K562 (cell line): Measurements from ENCODE around the gene STT3B. TPM values are rescaled to one million over a fixed set of nuclear protein-coding genes. Genes with fewer than 3 reads are reported as not detected.

Source experiments
- ATAC-seq: fragments of 200-7000 bp; cut with Tn5 transposase; 3 replicates; pipeline ENCODE4 v1.9.1; 2020; ENCODE audit warnings: moderate library complexity
- BruUV-seq: library from RNA; stranded (reverse); fragments of 400-500 nt; replicated peaks from 2 replicates; lab custom pipeline; 2021; lab: Mats Ljungman, UMichigan
- CTCF ChIA-PET: fragments of 300-600 bp; formaldehyde crosslinking; extraction: SDS; loops from one replicate; lab custom pipeline; 2021; ENCODE audit warnings: low intra/inter-chr PET ratio; lab: Yijun Ruan, JAX
- POLR2A ChIA-PET: fragments of 300-600, 350-650 bp; sonication (Branson Sonifier 250); formaldehyde crosslinking; extraction: SDS; loops from one replicate; lab custom pipeline; 2021; ENCODE audit warnings: antibody characterized with exemption, inconsistent platforms; lab: Yijun Ruan, JAX
- DNase-seq, 4 experiments: peaks; one replicate each; pipeline versions ENCODE4 v3.0.0 to v3.0.0-alpha.2; 2011 to 2018; ENCODE audit warnings: low spot score in 3 of 4, mixed read lengths in 3 of 4; ENCODE audit errors: extremely low read depth in 1 of 4
- FAIRE-seq: peaks from 2 replicates; lab custom pipeline; 2011; peaks lifted over from hg19 to GRCh38; lab: Jason Lieb, UNC
- H2AFZ ChIP-seq: 2 replicates; pipeline ENCODE4 v1.6.0; 2011; ENCODE audit warnings: low read depth, low read length, control low read depth, inconsistent platforms
- H3K27ac ChIP-seq: fragments of 200-600 bp; 3 replicates; pipeline ENCODE4 v1.8.0; 2011; ENCODE audit warnings: low read depth, mild to moderate bottlenecking, control low read depth, inconsistent platforms, low read length, moderate library complexity, mixed read lengths; ENCODE audit errors: extremely low read depth
- H3K27me3 ChIP-seq, 2 experiments: fragments of 300-600 bp in 1 of 2; 2 replicates in 1 of 2; 3 replicates in 1 of 2; pipeline versions ENCODE4 v1.6.0 to v1.8.0; 2011; ENCODE audit warnings: inconsistent platforms in 2 of 2, low read length in 2 of 2, mild to moderate bottlenecking in 1 of 2, mixed read lengths in 1 of 2, moderate library complexity in 1 of 2; ENCODE audit not compliant: control insufficient read depth in 2 of 2, insufficient read depth in 2 of 2
- H3K36me3 ChIP-seq: fragments of 300-600 bp; 3 replicates; pipeline ENCODE4 v1.8.0; 2011; ENCODE audit warnings: mild to moderate bottlenecking, low read length, inconsistent platforms; ENCODE audit not compliant: control insufficient read depth, insufficient read depth
- H3K4me1 ChIP-seq, 2 experiments: fragments of 200-600 bp in 1 of 2; replicated peaks in 1 of 2; 2 replicates in 1 of 2; 3 replicates in 1 of 2; pipeline versions ENCODE4 v1.5.1 to v1.8.0; 2011; ENCODE audit warnings: inconsistent platforms in 2 of 2, low read length in 2 of 2, mild to moderate bottlenecking in 1 of 2, mixed read lengths in 1 of 2, moderate library complexity in 1 of 2; ENCODE audit not compliant: control insufficient read depth in 2 of 2, insufficient read depth in 2 of 2
- H3K4me2 ChIP-seq: 2 replicates; pipeline ENCODE4 v1.6.1; 2011; ENCODE audit warnings: low read length, control low read depth, inconsistent platforms, mixed read lengths; ENCODE audit not compliant: insufficient read depth
- H3K4me3 ChIP-seq: fragments of 200-600 bp; sonication (generic), shearing (Covaris generic); 2 replicates; pipeline ENCODE4 v1.5.1; 2016; ENCODE audit warnings: control low read depth, inconsistent platforms
- H3K79me2 ChIP-seq: fragments of 200-600 bp; 3 replicates; pipeline ENCODE4 v1.8.0; 2011; ENCODE audit warnings: low read length, inconsistent platforms; ENCODE audit not compliant: control insufficient read depth, insufficient read depth
- H3K9ac ChIP-seq, 2 experiments: 2 replicates each; pipeline versions ENCODE4 v1.6.0 to v1.6.1; 2011; ENCODE audit warnings: low read depth in 2 of 2, low read length in 2 of 2, control low read depth in 1 of 2, inconsistent platforms in 1 of 2, mild to moderate bottlenecking in 1 of 2, mixed read lengths in 1 of 2; ENCODE audit not compliant: insufficient read depth in 1 of 2
- H3K9me1 ChIP-seq: one replicate; pipeline ENCODE4 v1.6.0; 2011; ENCODE audit warnings: inconsistent platforms, mild to moderate bottlenecking, low read length, moderate library complexity; ENCODE audit not compliant: control insufficient read depth, insufficient read depth
- H3K9me3 ChIP-seq: replicated peaks from 2 replicates; pipeline ENCODE4 v1.5.1; 2011; ENCODE audit warnings: low read depth, low read length, inconsistent platforms; ENCODE audit not compliant: control insufficient read depth, insufficient read depth
- H4K20me1 ChIP-seq: replicated peaks from 2 replicates; pipeline ENCODE4 v1.6.1; 2011; ENCODE audit warnings: low read length, inconsistent platforms, mixed read lengths; ENCODE audit not compliant: control insufficient read depth, insufficient read depth
- CREM ChIP-seq: IDR thresholded peaks from 2 replicates; pipeline ENCODE4 v1.6.1; 2014; ENCODE audit warnings: antibody characterized with exemption, low read depth
- KAT7 ChIP-seq: sonication (generic); formaldehyde crosslinking; IDR thresholded peaks from 2 replicates; pipeline ENCODE4 v1.8.0; 2022; ENCODE audit warnings: missing genetic modification reagents, mild to moderate bottlenecking, borderline replicate concordance
- NFIX ChIP-seq: fragments of 250-450 bp; sonication (Bioruptor Pico); IDR thresholded peaks from 2 replicates; pipeline ENCODE4 v1.4.0; 2020; ENCODE audit warnings: low read depth, mild to moderate bottlenecking, moderate library complexity
- NR2C1 ChIP-seq, 2 experiments: fragments of 450-650 bp; IDR thresholded peaks; 2 replicates each; pipeline ENCODE4 v1.6.1; 2017; ENCODE audit warnings: mild to moderate bottlenecking in 2 of 2, antibody characterized with exemption in 1 of 2, inconsistent platforms in 1 of 2, missing compliant biosample characterization in 1 of 2, missing genetic modification characterization in 1 of 2
- SAP30 ChIP-seq: fragments of 200-600 bp; sonication (generic); IDR thresholded peaks from 2 replicates; pipeline ENCODE4 v1.6.1; 2012; ENCODE audit warnings: borderline replicate concordance, low read depth, mild to moderate bottlenecking, moderate library complexity, low read length, control low read depth, inconsistent platforms; ENCODE audit not compliant: insufficient read depth, poor library complexity, severe bottlenecking
- ZBED1 ChIP-seq: IDR thresholded peaks from 2 replicates; pipeline ENCODE4 v1.6.1; 2014
- ZBTB17 ChIP-seq: fragments of 450-650 bp; formaldehyde crosslinking; IDR thresholded peaks from 2 replicates; pipeline ENCODE4 v1.4.0; 2020; ENCODE audit warnings: mild to moderate bottlenecking
- ZBTB40 ChIP-seq, 2 experiments: fragments of 450-650 bp in 1 of 2; sonication (generic) in 1 of 2; formaldehyde crosslinking in 1 of 2; IDR thresholded peaks; 2 replicates each; pipeline versions ENCODE4 v1.7.1 to v1.9.0; 2016 to 2022; ENCODE audit warnings: inconsistent platforms in 1 of 2, mild to moderate bottlenecking in 1 of 2, missing genetic modification reagents in 1 of 2
- ZNF175 ChIP-seq: fragments of 200-800 bp; sonication (Bioruptor generic); IDR thresholded peaks from 2 replicates; pipeline ENCODE4 v1.6.1; 2016; ENCODE audit warnings: low read depth, mild to moderate bottlenecking, missing genetic modification characterization, missing compliant biosample characterization
- ZNF764 ChIP-seq: fragments of 250-450 bp; sonication (Bioruptor Pico); IDR thresholded peaks from 2 replicates; pipeline ENCODE4 v1.4.0; 2020; ENCODE audit warnings: low read depth, mild to moderate bottlenecking, moderate library complexity
- WGBS: fragments of 100-300 bp; shearing (Covaris generic); methylation state at CpG from one replicate; pipeline ENCODE4 v1.1.6; 2016; ENCODE audit warnings: low coverage, mixed read lengths; ENCODE audit not compliant: insufficient coverage; ENCODE audit errors: missing lambda C conversion rate; 5-methylcytosine and 5-hydroxymethylcytosine counted together
- in situ Hi-C: fragments of 300-500 bp; cut with MboI; formaldehyde crosslinking; loops from 4 replicates; pipeline ENCODE4 v1.15.0; 2018; ENCODE audit warnings: inconsistent platforms, mixed read lengths
- intact Hi-C: fragments of 100-400 bp; cut with micrococcal nuclease; formaldehyde crosslinking; loops from 2 replicates; pipeline ENCODE4 v1.14.2; 2022
- polyA plus RNA-seq, 8 experiments: library from polyadenylated mRNA; depleted of rRNA in 4 of 8; stranded (reverse) in 5 of 8; unstranded in 3 of 8; fragments of >200 nt; fragmentation: Nextera tagmentation in 2 of 8; fragmentation: Illumina TruSeq in 1 of 8; extraction: Ambion mirVana in 2 of 8; extraction: Trizol in 1 of 8; gene quantifications; 2 replicates each; pipeline versions ENCODE4 v1.2.1 to v1.2.3, GENCODE V29; 2011 to 2014; ENCODE audit warnings: inconsistent platforms in 1 of 8, missing spikeins in 1 of 8
- total RNA-seq, 7 experiments: library from RNA; depleted of rRNA in 6 of 7; stranded (reverse); fragments of >200 nt in 6 of 7; fragmentation: Illumina TruSeq in 2 of 7; extraction: Trizol in 2 of 7; gene quantifications; 2 replicates each; pipeline versions ENCODE4 v1.2.1 to v1.2.3, GENCODE V29; 2011 to 2021; ENCODE audit warnings: low replicate concordance in 1 of 7
- TF ChIP-seq, protein P1 (sequence below): sonication (generic); formaldehyde crosslinking; IDR thresholded peaks from 2 replicates; pipeline ENCODE4 v1.8.0; 2022; ENCODE audit warnings: missing genetic modification reagents, mild to moderate bottlenecking, borderline replicate concordance

Gene STT3B
- total and polyA plus RNA-seq, 9 of the 15 experiments (the other 6 are each of a cell fraction or from before 2014, with no cell fraction given) = 22.4 to 147 (median 100) TPM

DNA sequence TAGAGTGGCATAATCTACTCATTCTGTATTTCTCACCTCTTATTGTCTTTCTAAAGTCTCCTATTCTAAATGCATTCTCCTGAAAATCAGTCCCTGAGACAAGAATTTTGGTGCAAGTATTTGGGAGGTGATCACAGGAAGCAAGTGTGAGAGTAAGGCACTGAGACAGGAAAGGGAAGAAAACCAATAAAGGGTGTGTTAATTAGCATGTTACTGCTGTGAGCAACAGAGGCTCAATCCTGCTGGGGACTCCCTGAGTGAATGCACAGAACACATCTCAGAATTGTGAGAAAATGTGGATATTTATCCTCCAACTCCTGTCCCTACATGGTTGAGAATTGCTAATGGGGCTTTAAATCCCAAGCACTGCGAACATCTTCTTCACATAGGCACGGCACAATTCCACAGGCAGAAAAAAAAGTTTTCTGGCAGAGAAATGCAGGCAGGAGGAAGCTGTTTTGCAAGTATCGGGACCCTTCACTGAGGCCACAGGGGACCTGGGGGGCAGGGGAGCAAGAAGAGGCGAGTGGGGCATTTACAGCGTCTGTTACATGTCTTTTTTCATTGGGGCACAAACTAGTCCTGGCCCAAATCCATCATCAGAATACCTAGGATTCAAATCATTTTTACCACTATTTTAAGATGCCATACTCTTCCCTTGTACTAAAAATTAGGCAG, 27.2 kb upstream of the STT3B start:
- intact Hi-C loops (no loop called here), in situ Hi-C loops (no loop called here)
- Histone ChIP-seq H3K27ac (no peak overlapping the region), H3K9me3 (no peaks in the 10 kb centered on the region), H3K4me3 (no peak overlapping the region), H4K20me1 (no peaks in the 10 kb centered on the region), H3K9me1 (no peaks in the 10 kb centered on the region), H3K9ac (no peak overlapping the region), H3K36me3 (no peaks in the 10 kb centered on the region), H2AFZ (no peak overlapping the region), H3K27me3 (peaks cover 7 to 18% of the 10 kb centered on the region in 2 experiments; a peak in 4 of 5 replicates), H3K4me2 (no peak overlapping the region), H3K79me2 (no peaks in the 10 kb centered on the region), H3K4me1 (no peaks in the 10 kb centered on the region; a peak in 2 of 5 replicates)
- POLR2A ChIA-PET = interaction anchor here (0.6 kb wide), 1 partner anchor 10 kb away, joined by 4 read pairs; no protein-coding TSS in a partner anchor
- CTCF ChIA-PET = no interaction called here
- FAIRE-seq (no peak), DNase-seq (no peak), ATAC-seq (no peak)
- 10% methylated on average over 5 of the region's 5 CpGs for WGBS
- no TSS peak for BruUV-seq
- TF ChIP-seq NR2C1 (IDR thresholded peaks at IDR 0.05) (no peak), NR2C1 (tag; IDR thresholded peaks at IDR 0.05) (no peak), ZNF764 (CRISPR knock-in tag) (no peak), NFIX (CRISPR knock-in tag) (no peak), ZNF175 (CRISPR knock-in tag) (no peak), CREM (no peak), KAT7 (CRISPR knock-in tag) (no peak), ZBTB40 (IDR thresholded peaks at IDR 0.05) (no peak), ZBTB40 (CRISPR knock-in tag; IDR thresholded peaks at IDR 0.05) (no peak), ZBTB17 (CRISPR knock-in tag) (no peak), SAP30 (no peak), ZBED1 (no peak)
- TF ChIP-seq, protein P1, sequence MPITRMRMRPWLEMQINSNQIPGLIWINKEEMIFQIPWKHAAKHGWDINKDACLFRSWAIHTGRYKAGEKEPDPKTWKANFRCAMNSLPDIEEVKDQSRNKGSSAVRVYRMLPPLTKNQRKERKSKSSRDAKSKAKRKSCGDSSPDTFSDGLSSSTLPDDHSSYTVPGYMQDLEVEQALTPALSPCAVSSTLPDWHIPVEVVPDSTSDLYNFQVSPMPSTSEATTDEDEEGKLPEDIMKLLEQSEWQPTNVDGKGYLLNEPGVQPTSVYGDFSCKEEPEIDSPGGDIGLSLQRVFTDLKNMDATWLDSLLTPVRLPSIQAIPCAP (CRISPR knock-in tag) = no peak
